Coronary artery (tissue), 2 donors: Measurements from ENCODE around the gene PYCARD.
"Not testable (repeated sequence)": the region's sequence is repeated elsewhere in the genome, so short reads cannot be mapped to it uniquely, and the experiment has no call there.

Experiments
- DNase-seq: peaks from one replicate; pipeline ENCODE4 v3.0.0-alpha.2; 2017; ENCODE audit warnings: low spot score
- H3K27ac ChIP-seq, 2 donors: fragments of 200-600 bp; sonication (generic); one replicate each; pipeline ENCODE4 v1.5.1; 2016 to 2019
- H3K4me3 ChIP-seq: fragments of 200-600 bp; sonication (generic); 2 replicates; pipeline ENCODE4 v1.5.1; 2016; ENCODE audit warnings: mild to moderate bottlenecking, moderate library complexity
- TF ChIP-seq, protein P1 (sequence below): fragments of 200-600 bp; sonication (generic); IDR thresholded peaks from one replicate; pipeline ENCODE4 v1.5.1; 2019; ENCODE audit warnings: antibody characterized with exemption

Gene PYCARD

DNA sequence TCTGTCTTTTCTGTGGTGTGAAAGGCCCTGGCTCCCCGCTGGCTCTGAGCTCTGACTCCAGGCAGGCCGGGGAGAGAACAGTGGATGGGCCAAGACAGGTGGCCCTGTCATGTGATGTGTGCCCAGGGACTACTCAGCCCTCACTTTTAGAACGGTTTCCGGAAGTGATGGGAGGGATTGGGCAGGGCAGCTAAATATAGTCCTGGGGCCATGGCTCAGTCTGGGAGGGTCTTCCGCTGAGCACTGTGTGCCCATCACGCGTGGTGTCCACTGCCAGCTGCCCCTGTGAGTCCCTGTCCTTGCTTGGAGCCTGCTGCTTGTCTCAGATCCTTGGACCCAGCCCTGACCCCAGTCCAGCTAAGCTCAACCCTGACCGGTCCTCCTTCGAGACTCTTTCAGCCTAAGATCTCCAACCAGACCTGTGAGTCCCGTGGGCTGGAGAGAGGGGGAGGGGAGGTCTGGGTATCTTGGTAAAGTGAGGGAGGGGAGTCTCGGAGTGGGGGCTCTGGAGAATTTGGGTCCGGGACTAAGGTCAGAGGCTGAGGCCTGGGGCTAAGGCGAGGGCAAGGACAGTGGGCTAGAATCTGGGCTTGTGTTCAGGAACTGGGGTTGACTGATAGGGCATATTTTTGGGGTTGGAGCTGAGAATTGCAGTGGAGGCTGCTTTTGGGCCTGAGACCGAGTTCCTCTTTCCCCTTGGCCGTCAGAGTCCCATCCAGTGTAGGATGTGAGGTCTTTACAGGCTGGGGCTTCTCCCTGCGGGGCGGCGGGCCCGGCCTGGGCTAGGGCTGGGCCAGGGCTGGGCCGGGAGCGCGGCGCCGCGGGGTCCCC is 11.5 kb upstream of the PYCARD start, which contains the start of gene TRIM72:
Gene TRIM72, plus strand, starts transcription at position 243 of the 831 bp plus-strand sequence. CDS start 620 bp downstream, outside the sequence.
- Histone ChIP-seq H3K4me3 (peak within 1 kb of the TSS; percentile 70), H3K27ac (no peak within 1 kb of the TSS)
- DNase-seq, result no peak
- TF ChIP-seq, protein P1, sequence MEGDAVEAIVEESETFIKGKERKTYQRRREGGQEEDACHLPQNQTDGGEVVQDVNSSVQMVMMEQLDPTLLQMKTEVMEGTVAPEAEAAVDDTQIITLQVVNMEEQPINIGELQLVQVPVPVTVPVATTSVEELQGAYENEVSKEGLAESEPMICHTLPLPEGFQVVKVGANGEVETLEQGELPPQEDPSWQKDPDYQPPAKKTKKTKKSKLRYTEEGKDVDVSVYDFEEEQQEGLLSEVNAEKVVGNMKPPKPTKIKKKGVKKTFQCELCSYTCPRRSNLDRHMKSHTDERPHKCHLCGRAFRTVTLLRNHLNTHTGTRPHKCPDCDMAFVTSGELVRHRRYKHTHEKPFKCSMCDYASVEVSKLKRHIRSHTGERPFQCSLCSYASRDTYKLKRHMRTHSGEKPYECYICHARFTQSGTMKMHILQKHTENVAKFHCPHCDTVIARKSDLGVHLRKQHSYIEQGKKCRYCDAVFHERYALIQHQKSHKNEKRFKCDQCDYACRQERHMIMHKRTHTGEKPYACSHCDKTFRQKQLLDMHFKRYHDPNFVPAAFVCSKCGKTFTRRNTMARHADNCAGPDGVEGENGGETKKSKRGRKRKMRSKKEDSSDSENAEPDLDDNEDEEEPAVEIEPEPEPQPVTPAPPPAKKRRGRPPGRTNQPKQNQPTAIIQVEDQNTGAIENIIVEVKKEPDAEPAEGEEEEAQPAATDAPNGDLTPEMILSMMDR, result no peak

DNA sequence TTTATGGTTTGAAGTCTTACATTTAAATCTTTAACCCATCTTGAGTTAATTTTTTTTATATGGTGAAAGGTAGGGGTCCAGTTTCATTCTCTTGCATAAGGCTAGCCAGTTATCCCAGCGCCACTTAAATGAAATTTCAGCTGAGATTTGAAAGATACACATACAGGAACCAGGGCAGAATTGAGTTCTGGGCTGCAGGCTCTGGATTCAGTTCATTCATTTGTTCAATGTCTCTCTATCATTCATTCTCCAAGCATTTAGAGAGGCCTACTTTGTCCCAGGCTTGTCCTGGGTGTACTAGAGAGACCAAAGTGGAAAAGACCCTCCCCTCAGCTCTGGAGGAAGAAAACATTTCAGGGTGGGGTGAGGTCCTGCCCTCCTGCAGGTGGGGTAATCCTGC is 10.8 kb upstream of the PYCARD start:
- no peak for DNase-seq
- TF ChIP-seq, protein P1, result no peak
- no peak overlapping the region for H3K4me3 ChIP-seq
- no peak overlapping the region for H3K27ac ChIP-seq

DNA sequence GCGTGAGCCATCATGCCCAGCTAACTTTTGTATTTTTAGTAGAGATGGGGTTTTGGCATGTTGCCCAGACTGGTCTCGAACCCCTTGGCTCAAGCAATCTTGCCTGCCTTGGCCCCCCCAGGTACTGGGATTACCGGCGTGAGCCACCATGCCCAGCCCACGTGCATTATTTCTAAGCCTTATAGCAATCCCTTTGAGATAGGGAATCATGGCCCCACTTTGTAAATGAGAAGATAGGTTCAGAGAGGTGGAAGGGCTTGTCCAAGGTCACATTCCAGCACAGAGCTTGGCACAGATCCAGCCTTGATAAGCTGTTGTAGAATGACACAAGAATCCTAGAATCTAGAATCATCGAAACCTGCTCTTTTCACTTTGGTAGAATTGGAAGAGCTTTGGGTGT is 4.2 kb upstream of the PYCARD start:
- H3K4me3 ChIP-seq, result no peak overlapping the region
- TF ChIP-seq, protein P1, result no peak
- no peak for DNase-seq
- no peak overlapping the region for H3K27ac ChIP-seq

DNA sequence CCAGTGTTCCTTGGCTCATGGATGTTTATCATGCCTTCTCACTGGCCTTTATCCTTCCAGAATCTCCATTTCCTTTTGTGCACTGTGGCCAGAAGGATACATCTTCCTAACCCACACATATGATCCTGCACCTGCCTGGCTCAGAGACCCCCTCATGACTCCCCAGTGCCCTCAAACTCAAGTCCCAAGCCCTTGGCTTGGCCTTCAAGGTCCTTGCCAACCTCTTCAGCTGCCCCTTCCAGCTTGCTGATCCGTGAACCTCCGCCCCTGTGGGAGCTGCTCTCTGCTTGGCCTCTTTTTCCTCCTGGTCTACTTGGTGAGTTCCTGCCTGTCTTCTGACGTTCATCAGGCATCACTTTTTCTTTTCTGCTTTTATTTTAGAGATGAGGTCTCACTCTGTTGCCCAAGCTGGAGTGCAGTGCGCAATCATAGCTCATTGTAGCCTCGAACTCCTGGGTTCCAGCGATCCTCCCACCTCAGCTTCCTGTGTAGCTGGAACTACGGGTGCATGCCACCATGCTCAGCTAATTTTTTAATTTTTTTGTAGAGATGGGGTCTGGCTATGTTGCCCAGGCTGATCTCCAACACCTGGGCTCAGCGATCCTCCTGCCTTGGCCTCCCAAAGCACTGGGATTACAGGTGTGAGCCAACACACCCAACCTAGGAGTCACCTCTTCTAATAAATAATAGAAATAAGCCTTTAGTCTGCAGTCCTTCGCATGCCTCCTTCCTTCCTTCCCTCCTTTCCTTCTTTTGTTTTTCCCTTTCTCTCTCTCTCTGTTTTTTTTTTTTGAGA is 2.5 kb upstream of the PYCARD start:
- no peak overlapping the region for H3K4me3 ChIP-seq
- H3K27ac ChIP-seq, result no peak overlapping the region
- DNase-seq, result no peak
- TF ChIP-seq, protein P1, result no peak

DNA sequence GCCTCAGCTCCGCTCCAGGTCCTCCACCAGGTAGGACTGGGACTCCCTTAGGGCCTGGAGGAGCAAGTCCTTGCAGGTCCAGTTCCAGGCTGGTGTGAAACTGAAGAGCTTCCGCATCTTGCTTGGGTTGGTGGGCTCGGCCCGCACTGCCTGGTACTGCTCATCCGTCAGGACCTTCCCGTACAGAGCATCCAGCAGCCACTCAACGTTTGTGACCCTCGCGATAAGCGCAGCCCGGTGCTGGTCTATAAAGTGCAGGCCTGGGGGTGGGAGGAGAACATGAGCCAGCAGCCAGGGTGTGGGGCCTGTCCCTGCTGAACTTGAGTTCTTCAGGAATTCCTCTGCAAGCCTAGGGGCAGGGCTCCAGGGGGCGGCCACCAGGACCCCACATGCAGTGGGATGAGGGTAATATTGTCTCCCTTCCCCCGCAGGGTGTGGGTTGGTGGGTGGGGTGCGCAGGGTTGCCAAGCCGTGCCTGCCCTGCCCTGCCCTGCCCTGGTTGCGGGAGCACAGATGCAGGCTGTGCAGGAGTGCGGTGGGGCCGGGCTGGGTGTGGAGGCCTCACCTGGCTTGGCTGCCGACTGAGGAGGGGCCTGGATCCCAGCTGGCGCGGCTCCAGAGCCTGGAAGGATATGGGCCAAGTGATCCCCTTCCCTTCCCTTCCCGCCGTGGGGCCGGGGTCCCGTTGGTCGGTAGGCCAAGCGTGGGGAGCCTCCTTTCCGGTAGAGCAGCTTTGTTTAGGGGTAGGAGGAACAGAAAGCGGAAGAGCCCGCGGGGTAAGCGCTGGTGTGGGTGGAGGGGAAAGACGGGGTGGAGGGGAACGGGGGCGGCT is 762 bp downstream of the PYCARD start:
- Histone ChIP-seq H3K27ac (peak overlapping the region in 1 of 2 donors; percentile 67), H3K4me3 (peak overlapping the region; percentile 92)
- TF ChIP-seq, protein P1, result no peak
- DNase-seq, result no peak

DNA sequence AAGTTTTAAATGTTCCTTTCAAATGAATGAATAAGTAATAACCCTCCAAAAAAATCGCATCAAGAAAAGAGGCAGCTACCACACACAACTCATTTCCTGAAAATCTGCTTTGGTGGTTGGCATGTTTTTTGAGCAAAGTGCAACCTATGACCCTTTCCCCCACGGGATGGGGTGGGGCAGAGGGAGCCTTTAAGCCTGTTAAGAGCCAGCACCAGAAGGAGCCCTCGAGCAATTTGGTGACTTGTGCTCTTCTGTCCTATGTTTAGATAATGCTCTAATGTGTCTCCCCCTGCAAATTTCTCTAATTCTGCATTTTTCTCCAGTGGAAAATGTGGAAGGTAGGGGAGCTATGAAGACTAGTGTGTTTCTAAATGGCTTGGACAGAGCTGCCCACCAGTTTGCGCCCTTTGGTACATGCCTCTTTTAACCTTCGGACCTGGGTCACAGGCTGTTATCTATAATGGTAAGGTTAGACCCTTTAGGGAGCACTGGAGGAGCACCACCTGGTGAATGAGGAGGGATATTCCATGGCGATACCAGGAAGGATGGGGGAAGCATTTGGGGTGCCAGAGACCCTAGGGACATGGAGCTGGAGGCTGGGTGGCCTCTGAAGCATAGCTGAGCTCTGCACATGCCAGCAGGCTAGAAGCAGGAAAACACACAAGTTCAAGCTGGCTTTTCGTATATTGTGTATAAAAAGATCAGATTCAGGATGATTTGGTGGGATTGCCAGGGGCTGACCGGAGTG is 1.6 kb downstream of the PYCARD start:
- Histone ChIP-seq H3K27ac (peak overlapping the region in 1 of 2 donors; percentile 67), H3K4me3 (peak overlapping the region; percentile 92)
- DNase-seq, result no peak
- TF ChIP-seq, protein P1, result no peak

DNA sequence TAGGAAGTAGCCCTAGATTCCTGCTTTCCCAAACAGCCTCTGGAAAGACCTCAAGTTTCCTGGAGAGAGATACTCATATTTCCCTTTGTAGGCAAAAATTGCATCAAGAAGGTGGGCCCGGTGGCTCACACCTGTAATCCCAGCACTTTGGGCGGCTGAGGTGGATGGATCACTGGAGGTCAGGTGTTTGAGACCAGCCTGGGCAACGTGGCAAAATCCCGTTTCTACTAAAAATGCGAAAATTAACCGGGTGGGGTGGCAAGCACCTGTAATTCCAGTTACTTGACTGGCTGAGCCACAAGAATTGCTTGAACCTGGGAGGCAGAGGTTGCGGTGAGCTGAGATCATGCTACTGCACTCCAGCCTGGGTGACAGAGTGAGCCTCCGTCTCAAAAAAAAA is 2.4 kb downstream of the PYCARD start:
- not testable (repeated sequence) for DNase-seq, H3K4me3 ChIP-seq, H3K27ac ChIP-seq
